Neural cell (in vitro differentiated cells): Measurements from ENCODE around the gene TBATA.
"Not testable (repeated sequence)": the region's sequence is repeated elsewhere in the genome, so short reads cannot be mapped to it uniquely, and the experiment has no call there.

Source experiments
- CTCF ChIP-seq: fragments of 450-650 bp; IDR thresholded peaks from 2 replicates; pipeline ENCODE4 v1.5.1; 2014; ENCODE audit warnings: antibody characterized with exemption, mild to moderate bottlenecking, moderate library complexity; ENCODE audit not compliant: poor library complexity, severe bottlenecking
- EP300 ChIP-seq: fragments of 450-650 bp; conservative IDR thresholded peaks from 2 replicates; pipeline ENCODE4 v1.6.1; 2014; ENCODE audit warnings: antibody characterized with exemption, mild to moderate bottlenecking, moderate library complexity; ENCODE audit not compliant: poor library complexity, severe bottlenecking
- POLR2AphosphoS5 ChIP-seq: IDR thresholded peaks from 2 replicates; pipeline ENCODE4 v1.6.1; 2012
- RAD21 ChIP-seq: fragments of 450-650 bp; conservative IDR thresholded peaks from 2 replicates; pipeline ENCODE4 v1.6.1; 2014; ENCODE audit warnings: antibody characterized with exemption, mild to moderate bottlenecking, moderate library complexity
- TAF1 ChIP-seq: IDR thresholded peaks from 2 replicates; pipeline ENCODE4 v1.6.1; 2012; ENCODE audit warnings: low read depth

GRCh38 chr10:70770516-70770915, 14.7 kb downstream of the TBATA start:
- TF ChIP-seq CTCF, EP300, RAD21, POLR2AphosphoS5, TAF1: not testable (repeated sequence)
